NCI-H2171 treated with DMSO at 0.1 percent for 48 hours (cell line): Measurements from ENCODE around the gene MAP2K3.
"Not testable (repeated sequence)": the region's sequence is repeated elsewhere in the genome, so short reads cannot be mapped to it uniquely, and the experiment has no call there.

Source experiments
- DNase-seq: peaks from one replicate; lab custom pipeline; 2025; lab: John Stamatoyannopoulos, UW

Gene MAP2K3

DNA sequence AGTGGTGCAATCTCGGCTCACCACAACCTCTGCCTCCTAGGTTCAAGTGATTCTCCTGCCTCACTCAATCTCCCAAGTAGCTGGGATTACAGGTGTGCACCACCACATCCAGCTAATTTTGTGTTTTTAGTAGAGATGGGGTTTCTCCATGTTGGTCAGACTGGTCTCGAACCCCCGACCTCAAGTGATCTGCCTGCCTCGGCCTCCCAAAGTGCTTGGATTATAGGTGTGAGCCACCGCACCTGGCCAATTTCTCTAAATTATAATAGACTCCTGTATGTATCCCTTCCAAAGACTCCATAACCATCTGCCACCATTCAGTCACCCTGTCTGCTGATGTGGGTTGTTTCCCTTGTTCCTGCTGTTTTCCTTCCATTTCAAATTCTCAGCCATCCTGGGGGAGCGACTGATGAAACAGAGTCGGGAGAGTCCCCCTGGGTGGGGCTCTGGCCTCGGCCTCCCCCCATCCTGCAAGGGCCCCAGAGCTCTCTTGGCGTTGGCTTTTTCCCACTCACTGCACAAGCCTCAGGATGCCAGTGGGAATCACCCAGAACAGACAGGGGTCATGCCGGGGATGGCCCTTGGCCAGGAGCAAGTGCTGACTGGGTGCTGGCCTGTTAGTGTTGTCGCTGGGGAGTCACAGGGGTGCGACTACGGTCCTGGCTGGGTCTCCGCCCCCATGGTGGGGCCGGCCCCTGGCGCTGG lies 25.7 kb downstream of the MAP2K3 start:
- not testable (repeated sequence) for DNase-seq

DNA sequence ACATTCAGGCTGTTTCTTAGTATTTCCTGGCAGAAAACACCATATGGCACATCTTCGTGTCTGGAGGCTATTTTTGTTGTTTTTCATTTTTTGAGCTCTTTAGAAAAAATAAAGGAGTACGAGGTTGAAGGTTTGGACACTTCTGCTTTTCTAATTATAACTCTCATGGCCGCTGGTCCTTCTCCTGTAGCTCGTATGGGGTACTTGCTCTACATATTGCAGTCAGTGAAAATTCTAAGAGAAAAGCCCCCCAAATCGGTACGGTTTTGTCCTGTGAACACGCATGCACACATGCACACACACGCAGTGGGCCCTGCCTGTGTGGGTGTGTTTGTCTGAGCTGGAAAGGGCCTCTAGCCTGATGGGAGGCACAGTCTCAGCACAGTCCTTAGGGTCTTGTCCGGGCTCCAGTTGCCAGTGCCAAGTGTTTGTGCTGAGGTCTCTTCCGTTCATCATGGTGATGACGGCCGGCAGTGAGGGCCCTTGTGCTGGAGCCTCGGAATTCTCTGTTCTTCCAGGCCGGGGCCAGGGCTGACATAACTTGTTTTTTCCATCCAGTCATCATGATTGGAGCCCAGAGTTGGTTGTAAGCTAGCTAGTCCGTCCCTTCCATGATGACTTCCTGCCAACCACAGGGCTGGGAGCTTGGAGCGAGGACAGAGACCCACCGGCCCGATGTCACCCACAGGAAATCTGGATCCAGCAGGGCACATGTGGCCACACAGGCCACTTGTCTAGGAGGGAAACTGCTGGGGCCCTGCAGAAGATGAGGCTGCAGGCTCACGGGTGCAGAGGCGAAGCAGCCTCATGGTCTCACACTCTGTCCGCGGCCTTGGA lies 26.5 kb downstream of the MAP2K3 start:
- DNase-seq, result not testable (repeated sequence)

DNA sequence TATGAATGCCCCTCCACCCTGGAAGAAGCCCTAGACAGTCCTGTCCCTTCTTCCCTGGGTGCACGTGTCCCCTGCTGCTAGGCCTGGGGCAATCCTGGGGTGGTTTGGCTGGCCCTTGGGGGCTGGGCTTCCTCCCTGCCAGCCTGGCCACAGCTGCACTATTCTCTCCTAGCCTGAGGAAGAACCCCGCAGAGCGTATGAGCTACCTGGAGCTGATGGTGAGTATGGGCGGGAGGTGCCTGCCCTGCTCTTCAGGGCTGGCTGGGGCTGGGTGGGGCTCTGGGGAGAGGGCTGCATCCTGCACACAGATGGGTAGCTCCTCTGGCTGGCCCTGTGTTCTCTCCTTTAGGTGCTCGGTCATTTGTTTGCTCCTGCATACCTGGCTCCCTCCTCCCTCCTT lies 28.8 kb downstream of the MAP2K3 start:
- DNase-seq, result no peak

DNA sequence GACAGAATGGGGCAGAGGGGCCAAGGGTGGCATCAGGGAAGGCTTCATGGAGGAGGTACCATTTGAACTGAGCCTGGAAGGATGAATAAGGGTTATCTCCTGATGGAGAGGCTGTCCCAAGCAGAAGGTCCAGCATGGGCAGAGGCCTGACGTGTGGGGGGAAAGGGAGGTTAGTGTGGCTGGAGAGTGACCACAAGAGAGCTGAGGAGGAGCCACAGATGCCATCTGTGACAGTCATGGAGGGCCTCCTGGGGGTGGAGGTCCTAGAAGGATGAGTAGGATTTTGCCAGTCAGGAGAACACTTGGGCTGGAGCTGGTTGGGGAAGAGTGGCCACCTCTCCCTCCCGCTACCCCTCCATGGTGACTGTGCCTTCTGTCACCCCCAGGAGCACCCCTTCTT lies 29.2 kb downstream of the MAP2K3 start:
- not testable (repeated sequence) for DNase-seq

DNA sequence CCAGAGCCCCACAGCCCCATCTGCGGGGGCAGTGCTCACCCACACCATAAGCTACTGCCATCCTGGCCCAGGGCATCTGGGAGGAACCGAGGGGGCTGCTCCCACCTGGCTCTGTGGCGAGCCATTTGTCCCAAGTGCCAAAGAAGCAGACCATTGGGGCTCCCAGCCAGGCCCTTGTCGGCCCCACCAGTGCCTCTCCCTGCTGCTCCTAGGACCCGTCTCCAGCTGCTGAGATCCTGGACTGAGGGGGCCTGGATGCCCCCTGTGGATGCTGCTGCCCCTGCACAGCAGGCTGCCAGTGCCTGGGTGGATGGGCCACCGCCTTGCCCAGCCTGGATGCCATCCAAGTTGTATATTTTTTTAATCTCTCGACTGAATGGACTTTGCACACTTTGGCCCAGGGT lies 29.8 kb downstream of the MAP2K3 start:
- not testable (repeated sequence) for DNase-seq

DNA sequence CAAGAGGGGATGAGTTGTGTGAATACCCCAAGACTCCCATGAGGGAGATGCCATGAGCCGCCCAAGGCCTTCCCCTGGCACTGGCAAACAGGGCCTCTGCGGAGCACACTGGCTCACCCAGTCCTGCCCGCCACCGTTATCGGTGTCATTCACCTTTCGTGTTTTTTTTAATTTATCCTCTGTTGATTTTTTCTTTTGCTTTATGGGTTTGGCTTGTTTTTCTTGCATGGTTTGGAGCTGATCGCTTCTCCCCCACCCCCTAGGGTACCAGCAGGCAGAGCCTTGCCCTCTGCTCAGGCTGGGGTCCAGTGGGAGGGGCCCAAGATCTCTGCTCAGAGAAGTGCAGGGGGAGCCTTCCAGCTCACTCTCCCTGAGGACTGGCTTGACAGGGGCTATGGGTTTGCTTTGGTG lies 30.2 kb downstream of the MAP2K3 start:
- DNase-seq, result not testable (repeated sequence)

DNA sequence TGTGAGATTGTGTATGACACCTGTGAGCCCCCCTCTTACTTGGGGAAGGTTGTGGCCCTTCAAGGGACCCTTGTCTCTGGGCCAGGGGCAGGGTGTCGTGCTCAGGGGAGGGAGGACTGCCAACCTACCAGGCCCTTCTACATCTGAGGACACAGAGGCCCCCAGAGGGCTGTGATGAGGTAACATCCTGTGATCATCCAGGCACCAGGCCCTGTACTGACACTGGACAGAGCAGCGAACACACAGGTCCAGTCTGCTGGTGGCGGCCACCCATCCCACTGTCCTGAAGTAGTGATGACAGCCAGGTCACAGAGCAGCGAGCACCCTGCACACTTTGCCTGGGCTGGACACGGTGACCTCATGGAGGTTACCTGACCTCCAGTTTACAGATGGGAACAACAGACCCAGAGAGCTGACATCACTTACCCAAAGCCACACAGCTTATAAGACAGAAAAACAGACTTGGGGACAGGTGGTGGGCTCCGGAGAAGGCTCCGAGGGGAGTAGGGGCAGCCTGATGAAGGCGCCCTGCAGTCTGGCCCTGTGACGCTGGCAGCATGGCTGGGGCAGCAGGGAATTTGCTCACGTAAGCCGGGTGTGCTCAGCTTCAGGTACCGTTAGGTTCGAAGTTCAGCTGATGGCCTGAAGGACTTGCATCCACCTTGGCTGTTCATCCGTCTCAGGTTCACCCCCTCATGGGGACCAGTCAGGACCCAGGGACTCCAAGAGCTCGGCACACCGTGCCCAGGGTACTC lies 30.9 kb downstream of the MAP2K3 start:
- DNase-seq, result not testable (repeated sequence)

DNA sequence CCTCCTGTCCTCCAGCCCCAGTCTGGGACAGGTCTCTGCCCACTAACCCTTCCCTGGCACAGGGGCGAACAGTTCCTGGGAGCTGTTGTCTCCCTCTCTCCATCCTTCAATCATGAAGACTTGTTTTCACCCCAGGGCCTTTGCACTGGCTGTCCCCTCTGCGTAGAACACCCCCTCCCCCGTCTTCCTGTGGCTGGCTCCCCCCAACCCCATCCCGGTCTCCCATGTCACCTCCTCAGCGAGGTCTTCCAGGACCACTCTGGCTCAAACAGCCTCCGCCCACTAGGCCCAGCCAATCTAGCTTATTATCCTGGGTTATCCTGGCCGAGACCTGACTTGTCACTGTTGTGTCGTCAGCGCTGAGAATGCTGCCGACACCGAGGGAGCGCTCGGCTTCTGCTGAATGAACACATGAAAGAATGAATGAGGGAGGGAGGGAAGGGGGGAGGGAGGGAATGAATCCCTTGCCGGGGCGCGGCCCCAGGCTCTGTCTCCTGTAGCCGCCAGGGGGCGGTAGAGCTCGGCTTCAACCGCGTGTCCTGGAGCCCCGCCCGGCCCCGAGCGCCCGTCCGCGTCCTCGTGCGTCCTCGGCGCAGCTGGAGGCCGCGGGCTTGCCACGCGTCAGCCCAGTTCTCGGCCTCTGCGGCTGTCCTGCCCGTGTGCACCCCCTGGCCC lies 31.8 kb downstream of the MAP2K3 start:
- DNase-seq, result not testable (repeated sequence)

DNA sequence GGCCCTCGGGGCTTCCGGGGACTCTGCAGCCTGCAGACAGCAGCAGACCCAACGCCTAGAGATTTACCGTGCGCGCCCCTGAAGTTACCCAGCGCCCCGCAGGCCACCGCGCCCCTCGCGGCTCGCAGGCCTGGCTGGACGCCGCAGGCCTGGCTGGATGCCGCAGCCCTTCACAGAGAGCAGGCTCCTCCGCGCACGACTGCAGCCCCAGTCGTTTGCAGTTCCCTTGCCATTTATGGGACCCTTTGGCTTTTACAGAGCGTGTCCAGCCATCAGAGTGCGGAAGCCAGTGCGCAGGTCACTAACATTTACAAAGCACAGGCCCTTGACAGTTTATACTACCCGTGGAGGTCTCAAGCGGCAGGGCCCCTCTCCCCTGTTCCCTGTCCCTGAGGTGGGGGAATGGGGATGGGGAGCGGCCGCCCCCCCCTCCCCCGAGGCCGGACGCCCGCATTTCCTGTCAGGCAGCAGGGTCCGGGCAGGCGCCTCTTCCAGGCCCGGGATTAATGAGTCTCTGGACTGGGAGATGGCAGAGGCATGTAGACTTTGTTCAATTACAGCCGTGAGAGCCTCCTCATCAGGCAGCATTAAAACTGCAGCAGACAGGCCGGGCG lies 32.5 kb downstream of the MAP2K3 start:
- not testable (repeated sequence) for DNase-seq

DNA sequence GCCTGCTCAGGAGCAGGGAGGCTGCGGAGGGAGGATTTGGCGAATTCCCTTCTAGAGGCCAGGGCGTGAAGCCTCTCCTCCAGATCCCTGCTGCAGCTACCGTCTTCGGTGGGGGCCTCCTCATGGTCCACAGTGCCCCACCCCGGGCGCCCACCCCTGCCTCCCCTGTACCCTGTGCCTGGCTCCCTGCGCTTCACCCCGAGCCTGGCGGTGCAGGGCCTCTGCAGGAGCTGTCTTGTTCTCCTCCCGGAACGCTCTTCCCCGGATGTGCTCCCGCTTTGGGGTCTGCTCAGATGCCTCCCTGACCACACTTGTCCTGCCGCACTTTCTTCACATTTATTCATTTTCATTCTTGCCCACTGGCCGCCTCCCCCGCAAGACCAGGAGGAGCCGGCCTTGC lies 33.3 kb downstream of the MAP2K3 start:
- not testable (repeated sequence) for DNase-seq

DNA sequence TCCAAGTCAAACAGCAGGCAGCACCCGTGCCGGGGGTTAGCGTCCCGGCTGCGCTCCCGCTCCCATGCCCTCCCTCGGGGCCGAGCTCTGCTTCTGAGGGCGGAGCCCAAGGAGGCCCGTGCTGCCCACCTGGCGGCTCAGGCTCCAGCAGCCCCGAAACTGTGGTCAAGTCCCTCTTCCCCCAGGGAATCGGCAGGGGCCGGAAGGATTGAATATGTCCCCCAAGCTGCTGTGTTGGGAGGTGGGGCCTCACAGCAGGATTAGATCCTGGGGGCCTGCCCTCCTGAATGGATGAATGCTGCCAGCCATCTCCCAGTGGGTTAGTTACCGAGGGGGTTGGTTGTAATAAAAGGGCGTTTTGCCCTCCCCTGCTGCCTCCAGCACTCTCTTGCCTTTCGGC lies 33.9 kb downstream of the MAP2K3 start:
- DNase-seq, result no peak

DNA sequence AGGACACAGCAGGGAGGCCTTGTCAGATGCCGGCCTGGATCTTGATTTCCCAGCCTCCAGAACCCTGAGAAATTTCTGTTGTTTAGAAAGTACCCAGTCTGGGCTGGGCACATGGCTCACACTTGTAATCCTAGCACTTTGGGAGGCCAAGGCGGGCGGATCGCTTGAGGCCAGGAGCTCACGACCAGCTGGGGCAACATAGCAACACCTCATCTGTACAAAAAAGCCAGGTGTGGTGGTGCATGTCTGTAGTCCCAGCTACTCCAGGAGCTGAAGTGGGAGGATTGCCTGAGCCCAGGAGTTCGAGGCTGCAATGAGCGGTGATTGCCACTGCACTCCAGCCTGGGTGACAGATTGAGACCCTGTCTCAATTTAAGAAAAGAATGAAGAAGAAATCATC lies 34.3 kb downstream of the MAP2K3 start:
- DNase-seq, result not testable (repeated sequence)

DNA sequence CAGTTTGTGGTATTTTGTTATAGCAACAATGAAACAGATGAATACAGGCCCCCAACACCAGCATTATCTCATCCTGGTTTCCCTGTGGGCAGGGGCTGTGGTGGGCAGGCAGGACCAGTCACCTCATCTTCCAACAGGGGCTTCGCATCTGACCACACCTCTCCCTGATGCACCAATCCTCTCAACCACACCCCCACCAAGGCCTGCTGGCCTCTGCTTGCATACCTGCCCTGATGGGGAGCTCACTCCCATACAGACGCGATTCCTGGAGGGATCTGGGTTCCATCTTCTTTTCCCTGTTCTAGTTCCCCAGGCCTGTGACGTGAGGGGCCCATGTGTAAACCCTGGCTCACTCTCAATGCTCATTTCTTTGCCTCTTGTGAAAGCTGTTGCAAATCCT lies 34.7 kb downstream of the MAP2K3 start:
- not testable (repeated sequence) for DNase-seq

DNA sequence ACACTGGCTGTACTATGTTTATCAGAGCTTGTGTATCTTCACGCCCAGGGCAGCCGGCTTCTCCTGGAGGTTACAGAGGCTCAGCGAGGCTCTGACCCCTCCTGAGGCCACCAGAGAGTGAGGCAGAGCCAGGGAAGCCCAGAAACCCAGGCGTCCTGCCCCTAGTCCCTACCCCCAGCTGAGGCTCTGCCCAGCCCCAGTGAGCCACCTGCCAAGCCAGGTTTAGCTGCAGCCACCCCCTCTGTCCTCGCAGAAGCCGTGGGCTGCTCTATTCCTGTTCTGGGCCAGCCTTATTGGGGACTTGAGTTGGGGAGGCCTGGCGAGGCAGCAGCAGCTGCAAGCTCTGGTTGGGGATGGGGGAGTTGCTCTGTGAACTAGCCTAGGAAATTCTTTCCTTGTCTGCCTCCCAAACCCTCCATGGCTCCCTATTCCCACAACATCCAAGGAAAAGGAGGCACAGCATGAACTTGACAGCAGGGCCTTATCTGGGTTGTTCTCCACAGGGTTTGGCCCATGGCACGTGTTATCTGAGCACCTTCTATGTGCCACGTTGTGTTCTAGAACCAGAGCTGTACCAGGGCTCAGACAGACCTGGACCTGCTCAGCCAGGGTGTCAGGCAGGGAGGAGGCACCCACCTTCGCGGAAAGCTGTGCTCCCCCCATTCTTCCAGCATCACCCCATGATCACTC lies 35.3 kb downstream of the MAP2K3 start:
- not testable (repeated sequence) for DNase-seq

DNA sequence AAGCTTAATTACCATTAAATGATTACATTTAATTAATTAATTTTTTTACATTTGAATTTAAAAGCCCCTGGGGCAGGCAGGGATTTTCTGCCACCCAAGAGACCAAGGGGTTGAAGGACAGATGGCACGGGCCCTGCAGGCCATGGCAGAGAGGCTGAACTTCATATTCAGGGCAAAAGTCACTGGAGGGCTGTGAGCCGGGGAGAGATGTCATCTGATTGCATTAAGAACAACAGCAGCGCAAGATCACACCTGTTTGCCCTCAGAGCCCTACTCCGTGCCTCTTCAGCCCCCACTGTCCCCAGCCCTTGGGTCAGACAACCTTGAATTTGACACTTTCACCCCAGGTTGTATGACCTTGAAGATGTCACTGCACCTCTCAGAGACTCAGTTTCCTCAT lies 35.9 kb downstream of the MAP2K3 start:
- not testable (repeated sequence) for DNase-seq

DNA sequence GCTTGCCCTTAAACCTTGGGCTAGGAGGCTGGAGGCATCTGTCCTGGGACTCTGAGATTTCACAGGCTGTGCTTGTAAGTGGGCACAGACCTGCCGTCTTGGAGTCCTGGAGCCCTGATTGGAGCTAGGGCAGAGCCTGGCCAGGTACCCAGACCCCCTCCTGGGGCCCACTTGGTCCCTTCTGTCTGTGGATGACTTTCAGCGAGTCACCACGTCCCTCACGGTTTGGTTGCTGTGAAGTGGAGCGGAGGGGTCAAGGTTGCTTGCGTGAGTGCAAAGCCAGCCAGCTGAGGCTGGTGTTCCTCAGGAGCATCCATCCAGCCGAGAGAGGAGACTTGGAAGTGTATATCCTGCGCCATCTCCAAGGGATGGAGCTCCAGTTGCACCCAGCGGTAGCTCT lies 36.5 kb downstream of the MAP2K3 start:
- DNase-seq, result not testable (repeated sequence)

DNA sequence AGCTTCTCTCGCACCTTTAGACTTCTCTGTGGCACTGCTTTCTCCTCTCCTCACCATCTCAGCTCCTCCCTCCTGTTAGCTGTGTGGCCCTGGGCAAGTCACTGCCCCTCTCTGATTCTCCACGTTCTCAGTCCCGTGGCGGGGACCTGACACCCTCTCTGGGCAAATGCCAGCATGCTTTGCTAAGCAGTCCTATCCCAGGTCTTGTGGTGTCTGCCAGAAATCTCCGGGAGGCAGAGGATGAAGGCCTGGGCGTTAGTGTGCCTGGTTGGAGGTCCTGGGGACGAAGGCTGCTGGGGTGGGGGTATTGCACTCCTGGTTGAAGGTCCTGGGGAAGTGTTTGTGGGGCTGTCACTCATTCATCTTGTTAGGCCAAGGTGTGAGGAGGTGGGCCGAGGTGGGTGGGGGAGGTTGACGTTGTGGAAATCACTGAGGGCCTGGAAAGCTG lies 37.3 kb downstream of the MAP2K3 start:
- DNase-seq, result not testable (repeated sequence)

DNA sequence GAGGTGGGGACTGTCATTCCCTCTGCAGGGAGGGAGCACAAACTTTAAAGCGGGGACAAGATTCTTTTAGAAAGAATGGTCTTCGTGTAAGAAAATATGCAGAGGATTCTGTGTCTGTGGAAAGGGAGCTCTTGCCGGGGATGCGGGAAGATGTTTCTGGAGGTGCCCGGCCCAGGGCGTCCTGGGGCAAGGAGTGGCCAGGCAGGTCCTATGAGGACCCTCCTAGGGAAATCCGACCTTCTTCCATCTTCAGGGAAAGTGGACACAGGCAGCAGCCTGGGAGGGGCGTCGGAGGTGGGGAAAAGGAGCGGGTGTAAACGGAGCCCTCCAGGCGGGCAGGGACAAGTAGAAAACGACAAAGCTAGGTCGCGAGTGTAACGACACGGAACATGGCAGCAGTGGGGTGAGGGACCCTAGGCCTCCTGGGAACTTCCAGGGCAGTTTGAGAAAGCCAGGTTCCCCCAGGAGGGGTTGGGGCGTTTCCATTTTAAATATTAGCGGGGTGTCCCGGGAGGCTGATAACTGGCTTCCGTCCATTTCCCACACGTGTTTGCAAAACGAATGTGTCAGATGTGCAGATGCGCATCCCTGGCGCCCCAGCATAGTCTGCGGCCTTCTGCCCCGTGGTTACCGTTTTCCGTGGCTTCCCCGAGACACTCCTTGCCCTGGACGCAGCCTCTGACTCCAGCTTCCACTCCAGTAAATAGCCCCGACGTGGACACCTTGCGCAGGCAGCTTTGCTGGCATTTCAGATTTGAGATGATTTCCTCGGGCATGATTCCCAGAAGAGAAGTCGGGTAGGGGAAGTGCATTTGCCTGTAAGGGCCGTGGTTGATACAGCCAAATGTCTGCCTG lies 39.0 kb downstream of the MAP2K3 start:
- not testable (repeated sequence) for DNase-seq

DNA sequence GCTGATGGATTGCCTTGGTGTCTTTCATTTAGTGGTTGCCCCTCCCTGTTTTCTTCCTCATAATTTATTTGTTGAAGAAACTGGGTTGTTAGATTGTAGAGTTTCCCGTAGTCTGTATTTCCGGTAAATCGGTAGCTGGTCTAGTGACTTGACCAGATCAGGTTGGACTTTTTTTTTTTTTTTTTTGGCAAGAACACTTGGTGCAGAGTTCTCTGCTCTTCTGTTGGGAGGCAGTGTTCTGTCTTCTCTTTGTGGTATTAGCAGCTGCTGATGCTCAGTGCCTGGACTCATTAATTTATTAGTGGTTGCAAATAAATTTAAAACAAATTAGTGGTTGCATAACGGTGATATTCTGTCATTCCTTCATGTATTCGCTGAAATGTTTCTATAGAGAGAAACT lies 40.2 kb downstream of the MAP2K3 start:
- DNase-seq, result not testable (repeated sequence)

DNA sequence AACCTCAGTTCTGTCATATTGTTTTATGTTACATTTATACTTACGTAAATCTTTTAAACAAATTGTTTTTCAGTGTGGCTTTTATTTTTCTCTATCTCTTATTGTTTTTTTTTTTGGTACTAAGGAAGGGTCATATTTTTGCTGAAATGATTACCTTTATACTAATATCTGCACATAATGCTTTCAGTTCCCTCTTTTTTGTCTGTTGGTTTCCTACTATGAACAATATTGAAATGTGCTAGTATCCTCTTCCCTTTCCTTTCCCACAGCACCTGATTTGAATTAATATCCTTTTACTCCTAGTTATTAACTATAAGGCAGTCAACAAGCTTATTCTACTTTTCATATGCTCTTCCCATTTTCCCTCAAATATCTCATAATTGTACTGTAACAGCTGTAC lies 43.4 kb downstream of the MAP2K3 start:
- not testable (repeated sequence) for DNase-seq
